IPS-18a (cell line): ENCODE data around the gene TTYH2.
"Not testable (repeated sequence)": the region's sequence is repeated elsewhere in the genome, so short reads cannot be mapped to it uniquely, and the experiment has no call there.

Experiments
- H3K27ac ChIP-seq: one replicate; pipeline ENCODE4 v1.5.1; 2013; ENCODE audit warnings: low read length
- H3K27me3 ChIP-seq: one replicate; pipeline ENCODE4 v1.6.1; 2013; ENCODE audit warnings: mild to moderate bottlenecking, low read length; ENCODE audit not compliant: control insufficient read depth, insufficient read depth
- H3K36me3 ChIP-seq: one replicate; pipeline ENCODE4 v1.6.1; 2013; ENCODE audit warnings: low read depth, low read length; ENCODE audit not compliant: control insufficient read depth
- H3K4me1 ChIP-seq: one replicate; pipeline ENCODE4 v1.6.1; 2013; ENCODE audit warnings: low read depth, low read length; ENCODE audit not compliant: control insufficient read depth
- H3K4me3 ChIP-seq: one replicate; pipeline ENCODE4 v1.5.1; 2013; ENCODE audit warnings: low read length
- H3K9ac ChIP-seq: one replicate; pipeline ENCODE4 v1.6.1; 2013; ENCODE audit warnings: mild to moderate bottlenecking, low read length, moderate library complexity
- H3K9me3 ChIP-seq: one replicate; pipeline ENCODE4 v1.6.1; 2013; ENCODE audit warnings: low read depth, low read length; ENCODE audit not compliant: control insufficient read depth

TTYH2 gene

GRCh38 chr17:74182041-74182723 lies 31.2 kb upstream of the TTYH2 start:
- Histone ChIP-seq H3K9me3 (no peaks in the 10 kb centered on the region), H3K4me3 (no peak overlapping the region), H3K36me3 (no peaks in the 10 kb centered on the region), H3K4me1 (no peaks in the 10 kb centered on the region), H3K27me3 (no peaks in the 10 kb centered on the region), H3K9ac (no peak overlapping the region), H3K27ac (no peak overlapping the region)

- H3K9ac ChIP-seq = no peak overlapping the region
- no peak overlapping the region for H3K4me3 ChIP-seq
- H3K27me3 ChIP-seq = no peaks in the 10 kb centered on the region
- H3K27ac ChIP-seq = no peak overlapping the region
- no peaks in the 10 kb centered on the region for H3K36me3 ChIP-seq
- H3K9me3 ChIP-seq = no peaks in the 10 kb centered on the region
- no peaks in the 10 kb centered on the region for H3K4me1 ChIP-seq
Observed at GRCh38 chr17:74183411-74183810, 30.0 kb upstream of the TTYH2 start.

GRCh38 chr17:74185571-74186185 lies 27.7 kb upstream of the TTYH2 start:
- Histone ChIP-seq H3K36me3 (no peaks in the 10 kb centered on the region), H3K4me1 (no peaks in the 10 kb centered on the region), H3K27ac (no peak overlapping the region), H3K9me3 (no peaks in the 10 kb centered on the region), H3K4me3 (no peak overlapping the region), H3K9ac (no peak overlapping the region), H3K27me3 (no peaks in the 10 kb centered on the region)

GRCh38 chr17:74186498-74186897 lies 26.9 kb upstream of the TTYH2 start:
- H3K27ac ChIP-seq = no peak overlapping the region
- H3K9me3 ChIP-seq = no peaks in the 10 kb centered on the region
- no peaks in the 10 kb centered on the region for H3K27me3 ChIP-seq
- H3K4me3 ChIP-seq = no peak overlapping the region
- no peaks in the 10 kb centered on the region for H3K36me3 ChIP-seq
- H3K4me1 ChIP-seq = no peaks in the 10 kb centered on the region
- H3K9ac ChIP-seq = no peak overlapping the region

- Histone ChIP-seq H3K4me1 (no peaks in the 10 kb centered on the region), H3K9ac (no peak overlapping the region), H3K27ac (no peak overlapping the region), H3K27me3 (no peaks in the 10 kb centered on the region), H3K4me3 (no peak overlapping the region), H3K9me3 (no peaks in the 10 kb centered on the region), H3K36me3 (no peaks in the 10 kb centered on the region)
Observed at GRCh38 chr17:74187761-74188160, 25.6 kb upstream of the TTYH2 start.

DNA sequence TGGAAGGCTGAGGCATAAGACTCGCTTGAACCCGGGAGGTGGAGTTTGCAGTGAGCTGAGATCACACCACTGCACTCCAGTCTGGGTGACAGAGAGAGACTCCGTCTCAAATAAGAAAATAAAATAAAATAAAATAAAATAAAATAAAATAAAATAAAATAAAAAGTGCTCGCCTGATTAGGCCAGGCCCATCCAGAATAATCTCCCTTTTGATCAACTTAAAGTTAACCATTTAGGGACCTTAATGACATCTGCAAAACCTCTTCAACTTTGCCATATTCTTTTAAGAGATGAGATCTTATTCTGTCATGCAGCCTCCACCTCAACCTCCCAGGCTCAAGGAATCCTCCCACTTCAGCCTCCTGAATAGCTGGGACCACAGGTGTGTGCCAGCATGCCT lies 24.7 kb upstream of the TTYH2 start:
- not testable (repeated sequence) for H3K9me3 ChIP-seq, H3K4me3 ChIP-seq, H3K4me1 ChIP-seq, H3K36me3 ChIP-seq, H3K27me3 ChIP-seq, H3K9ac ChIP-seq, H3K27ac ChIP-seq

DNA sequence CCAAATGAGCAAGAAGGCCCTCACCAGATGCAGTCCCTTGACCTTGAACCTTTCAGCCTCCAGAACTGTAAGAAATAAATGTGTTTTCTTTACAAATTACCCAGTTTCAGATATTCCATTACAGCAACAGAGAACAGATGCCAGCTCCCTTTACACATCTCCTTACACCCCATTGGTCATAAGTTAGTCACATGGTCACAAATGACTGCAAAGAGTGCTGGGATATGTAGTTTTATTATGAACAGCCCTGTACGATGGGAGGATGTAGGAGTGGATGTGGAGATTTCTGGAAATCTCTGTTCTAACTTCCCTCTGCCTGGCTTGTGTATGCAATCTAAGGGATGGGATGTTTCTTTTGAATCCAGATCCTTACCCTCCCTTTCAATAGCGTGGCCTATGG lies 23.2 kb upstream of the TTYH2 start:
- H3K27me3 ChIP-seq = no peaks in the 10 kb centered on the region

GRCh38 chr17:74190807-74191406 lies 22.5 kb upstream of the TTYH2 start:
- Histone ChIP-seq H3K36me3 (no peaks in the 10 kb centered on the region), H3K4me3 (no peak overlapping the region), H3K9ac (no peak overlapping the region), H3K4me1 (no peaks in the 10 kb centered on the region), H3K27me3 (no peaks in the 10 kb centered on the region), H3K9me3 (no peaks in the 10 kb centered on the region), H3K27ac (no peak overlapping the region)

More for the DNA sequence above, 23.2 kb upstream of the TTYH2 start:
- no peaks in the 10 kb centered on the region for H3K36me3 ChIP-seq
- H3K4me1 ChIP-seq = no peaks in the 10 kb centered on the region
- H3K9ac ChIP-seq = no peak overlapping the region
- H3K27ac ChIP-seq = no peak overlapping the region
- no peak overlapping the region for H3K4me3 ChIP-seq
- H3K9me3 ChIP-seq = no peaks in the 10 kb centered on the region

DNA sequence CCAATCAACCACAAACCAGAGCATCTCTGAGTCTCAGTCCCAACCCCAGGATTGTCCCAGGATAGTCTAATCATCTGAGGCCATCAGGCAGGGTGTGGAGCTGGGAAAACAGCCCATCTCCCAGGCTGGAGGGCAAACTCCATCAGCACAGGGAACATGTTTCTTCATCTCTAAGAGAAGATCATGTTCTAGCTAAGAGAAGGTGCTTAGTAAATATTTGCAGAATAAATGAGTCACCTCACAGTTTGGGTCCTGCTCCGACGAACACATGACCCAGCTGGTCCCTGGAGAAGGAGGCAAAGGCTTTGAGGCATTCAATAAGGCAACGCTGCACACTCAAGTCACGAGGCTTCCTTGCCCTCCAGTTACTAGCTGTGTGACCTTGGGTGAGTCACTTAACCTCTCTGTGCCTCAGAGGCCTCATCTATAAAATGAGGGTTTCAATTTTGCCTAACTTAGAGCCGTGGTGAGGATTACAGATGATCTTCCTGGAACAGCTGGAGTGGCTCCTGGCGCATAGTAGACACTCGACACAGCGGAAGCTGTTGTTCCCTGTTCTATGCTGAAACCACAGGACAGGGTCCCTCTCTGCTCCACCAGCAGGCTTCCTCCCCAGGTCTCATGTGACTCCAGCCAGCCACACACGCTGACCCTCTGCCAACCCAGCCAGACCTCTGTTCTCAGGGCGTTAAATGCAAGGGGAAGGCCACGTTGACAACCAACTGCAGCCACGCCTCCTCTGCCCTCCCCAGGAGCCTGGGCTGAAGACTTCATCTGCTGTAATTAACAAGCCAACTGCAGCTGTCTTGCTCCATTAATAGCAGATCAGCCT lies 20.2 kb upstream of the TTYH2 start:
- H3K4me1 ChIP-seq = no peaks in the 10 kb centered on the region
- no peaks in the 10 kb centered on the region for H3K36me3 ChIP-seq
- no peak overlapping the region for H3K9ac ChIP-seq
- H3K4me3 ChIP-seq = no peak overlapping the region
- no peaks in the 10 kb centered on the region for H3K9me3 ChIP-seq
- H3K27me3 ChIP-seq = no peaks in the 10 kb centered on the region
- no peak overlapping the region for H3K27ac ChIP-seq

- Histone ChIP-seq H3K4me1 (no peaks in the 10 kb centered on the region), H3K27ac (no peak overlapping the region), H3K27me3 (peaks cover 4% of the 10 kb centered on the region), H3K9ac (no peak overlapping the region), H3K36me3 (no peaks in the 10 kb centered on the region), H3K9me3 (no peaks in the 10 kb centered on the region), H3K4me3 (no peak overlapping the region)
Observed at GRCh38 chr17:74194682-74195081, 18.7 kb upstream of the TTYH2 start.

DNA sequence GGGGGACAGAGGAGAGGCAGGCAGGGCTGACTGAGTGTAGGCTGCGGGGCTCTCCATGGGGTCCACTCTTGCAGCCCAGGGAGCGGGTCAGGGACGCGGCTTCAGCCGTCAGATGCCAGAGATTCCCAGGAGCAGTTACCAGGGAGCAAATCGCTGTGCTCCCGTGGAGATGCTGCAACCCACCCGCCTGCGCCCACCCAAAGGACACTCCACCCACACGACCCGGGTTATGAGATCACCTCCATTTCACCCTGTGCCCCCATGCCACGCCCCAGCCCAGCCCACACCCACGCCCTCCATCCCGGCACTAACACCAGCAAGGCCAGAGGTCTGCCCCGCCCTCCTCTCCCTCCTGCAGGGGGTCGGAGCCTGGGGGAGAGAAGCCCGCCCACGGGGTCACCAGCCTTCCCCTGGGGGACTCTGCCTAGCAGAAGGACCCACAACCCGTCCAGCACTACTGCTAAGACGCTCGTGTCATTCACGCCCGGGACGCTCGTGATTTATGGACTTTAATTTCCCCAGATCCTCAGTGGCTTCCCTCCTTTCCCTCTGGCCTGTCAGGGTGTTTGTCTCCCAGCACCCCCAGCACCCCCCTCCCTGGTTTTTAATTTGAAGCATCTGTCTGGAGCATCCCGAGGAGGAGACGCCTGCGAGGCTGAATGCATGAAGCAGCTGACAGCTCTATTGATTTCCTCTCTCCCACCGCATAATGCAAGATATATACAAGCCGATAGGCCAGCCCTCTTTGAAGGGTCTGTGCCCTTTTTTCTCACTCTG lies 16.6 kb upstream of the TTYH2 start:
- H3K27ac ChIP-seq = no peak overlapping the region
- no peak overlapping the region for H3K9ac ChIP-seq

More for the DNA sequence above, 16.6 kb upstream of the TTYH2 start:
- Histone ChIP-seq H3K27me3 (peaks cover 14% of the 10 kb centered on the region), H3K4me3 (no peak overlapping the region), H3K9me3 (no peaks in the 10 kb centered on the region), H3K36me3 (no peaks in the 10 kb centered on the region), H3K4me1 (peaks cover 3% of the 10 kb centered on the region)
